Measurements from ENCODE around the gene GPR78. TPM values are rescaled to one million over a fixed set of nuclear protein-coding genes. Genes with fewer than 3 reads are reported as not detected.

GPR78 gene
- total RNA-seq, 2 experiments from 2014 or later: not detected

GRCh38 chr4:8555716-8556115 is 24.5 kb upstream of the GPR78 start:
- TF ChIP-seq, protein P1, sequence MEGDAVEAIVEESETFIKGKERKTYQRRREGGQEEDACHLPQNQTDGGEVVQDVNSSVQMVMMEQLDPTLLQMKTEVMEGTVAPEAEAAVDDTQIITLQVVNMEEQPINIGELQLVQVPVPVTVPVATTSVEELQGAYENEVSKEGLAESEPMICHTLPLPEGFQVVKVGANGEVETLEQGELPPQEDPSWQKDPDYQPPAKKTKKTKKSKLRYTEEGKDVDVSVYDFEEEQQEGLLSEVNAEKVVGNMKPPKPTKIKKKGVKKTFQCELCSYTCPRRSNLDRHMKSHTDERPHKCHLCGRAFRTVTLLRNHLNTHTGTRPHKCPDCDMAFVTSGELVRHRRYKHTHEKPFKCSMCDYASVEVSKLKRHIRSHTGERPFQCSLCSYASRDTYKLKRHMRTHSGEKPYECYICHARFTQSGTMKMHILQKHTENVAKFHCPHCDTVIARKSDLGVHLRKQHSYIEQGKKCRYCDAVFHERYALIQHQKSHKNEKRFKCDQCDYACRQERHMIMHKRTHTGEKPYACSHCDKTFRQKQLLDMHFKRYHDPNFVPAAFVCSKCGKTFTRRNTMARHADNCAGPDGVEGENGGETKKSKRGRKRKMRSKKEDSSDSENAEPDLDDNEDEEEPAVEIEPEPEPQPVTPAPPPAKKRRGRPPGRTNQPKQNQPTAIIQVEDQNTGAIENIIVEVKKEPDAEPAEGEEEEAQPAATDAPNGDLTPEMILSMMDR (IDR thresholded peaks at IDR 0.05): no peak
- H3K27ac ChIP-seq (ENCODE audit: low read depth in 1 of 2, low read length in 2 of 2): no peak overlapping the region
- Mint-ChIP-seq H3K4me1 (ENCODE audit: low read depth) (no peaks in the 10 kb centered on the region), H3K9me3 (no peaks in the 10 kb centered on the region), H3K4me3 (no peak overlapping the region), H3K36me3 (ENCODE audit: low read depth) (no peaks in the 10 kb centered on the region), H3K27me3 (no peaks in the 10 kb centered on the region), H3K27ac (no peak overlapping the region)
- POLR2A ChIA-PET: no interaction called here
- DNase-seq: no peak
- H3K4me3 ChIP-seq (ENCODE audit: low read length): no peak overlapping the region
- H3K36me3 ChIP-seq (ENCODE audit: insufficient read depth, low read length): no peaks in the 10 kb centered on the region
- intact Hi-C loops (cut with DNase I, micrococcal nuclease): no loop called here
- H3K4me1 ChIP-seq (ENCODE audit: insufficient read depth, low read length): no peaks in the 10 kb centered on the region
- peaks cover 0 to 9% of the 10 kb centered on the region in 2 experiments for H3K9me3 ChIP-seq (ENCODE audit: control insufficient read depth in 1 of 2, insufficient read depth in 1 of 2, low read length in 2 of 2)
- no peak for ATAC-seq (ENCODE audit: poor library complexity)
- no peaks in the 10 kb centered on the region for H3K27me3 ChIP-seq (ENCODE audit: control insufficient read depth in 1 of 2, insufficient read depth in 2 of 2, low read length in 2 of 2)
- CTCF ChIA-PET: no interaction called here

DNA sequence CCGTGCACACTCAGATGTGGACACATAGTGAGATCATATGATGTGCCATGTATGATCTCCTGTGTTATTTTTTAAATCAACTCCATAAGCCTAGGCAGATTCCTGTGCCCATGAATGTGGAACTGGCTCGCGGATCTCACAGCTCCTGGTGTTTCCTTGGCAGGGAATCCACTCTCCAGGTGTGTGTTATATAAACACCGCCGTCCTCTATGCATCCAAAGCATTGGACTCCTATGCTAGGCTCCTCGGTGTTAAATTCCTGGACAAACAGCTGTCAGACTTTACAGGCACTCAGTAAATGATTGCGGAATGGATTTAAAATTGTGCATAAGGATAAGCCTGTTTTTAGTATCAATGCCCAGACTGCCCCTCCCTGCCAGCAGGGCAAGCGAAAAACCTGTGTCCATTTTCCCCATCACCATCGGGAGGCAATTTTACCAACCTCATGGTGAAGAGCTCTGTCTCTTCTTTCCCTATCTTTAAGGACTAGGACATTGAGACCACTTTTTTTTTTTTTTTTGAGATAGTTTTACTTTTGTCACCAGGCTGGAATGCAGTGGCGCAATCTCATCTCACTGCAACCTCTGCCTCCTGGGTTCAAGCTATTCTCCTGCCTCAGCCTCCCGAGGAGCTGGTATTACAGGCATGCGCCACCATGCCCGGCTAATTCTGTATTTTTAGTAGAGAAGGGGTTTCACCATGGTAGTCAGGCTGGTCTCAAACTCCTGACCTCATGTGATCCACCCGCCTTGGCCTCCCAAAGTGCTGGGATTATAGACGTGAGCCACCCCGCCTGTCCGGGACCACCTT is 23.6 kb upstream of the GPR78 start:
- Mint-ChIP-seq H3K27me3 (peaks cover 3% of the 10 kb centered on the region), H3K4me3 (no peak overlapping the region), H3K36me3 (ENCODE audit: low read depth) (no peaks in the 10 kb centered on the region), H3K9me3 (no peaks in the 10 kb centered on the region), H3K4me1 (ENCODE audit: low read depth) (no peaks in the 10 kb centered on the region), H3K27ac (no peak overlapping the region)
- no peak overlapping the region for H3K27ac ChIP-seq (ENCODE audit: low read depth in 1 of 2, low read length in 2 of 2)
- TF ChIP-seq, protein P1 (IDR thresholded peaks at IDR 0.05): no peak
- H3K9me3 ChIP-seq (ENCODE audit: control insufficient read depth in 1 of 2, insufficient read depth in 1 of 2, low read length in 2 of 2): peaks cover 0 to 9% of the 10 kb centered on the region in 2 experiments
- intact Hi-C loops (cut with DNase I, micrococcal nuclease): no loop called here
- H3K36me3 ChIP-seq (ENCODE audit: insufficient read depth, low read length): no peaks in the 10 kb centered on the region
- no peak overlapping the region for H3K4me3 ChIP-seq (ENCODE audit: low read length)
- H3K4me1 ChIP-seq (ENCODE audit: insufficient read depth, low read length): no peaks in the 10 kb centered on the region
- ATAC-seq (ENCODE audit: poor library complexity) (no peak), DNase-seq (no peak)
- no peaks in the 10 kb centered on the region for H3K27me3 ChIP-seq (ENCODE audit: control insufficient read depth in 1 of 2, insufficient read depth in 2 of 2, low read length in 2 of 2)
- ChIA-PET CTCF (no interaction called here), POLR2A (no interaction called here)

GRCh38 chr4:8557151-8558076 is 22.8 kb upstream of the GPR78 start:
- no peaks in the 10 kb centered on the region for H3K9me3 Mint-ChIP-seq
- no peak for ATAC-seq (ENCODE audit: poor library complexity)
- no peaks in the 10 kb centered on the region for H3K36me3 Mint-ChIP-seq (ENCODE audit: low read depth)
- H3K4me3 Mint-ChIP-seq: no peak overlapping the region
- no peaks in the 10 kb centered on the region for H3K4me1 Mint-ChIP-seq (ENCODE audit: low read depth)
- intact Hi-C loops (cut with DNase I, micrococcal nuclease): no loop called here
- TF ChIP-seq, protein P1 (IDR thresholded peaks at IDR 0.05): no peak
- no peak overlapping the region for H3K27ac ChIP-seq (ENCODE audit: low read depth in 1 of 2, low read length in 2 of 2)
- ChIA-PET CTCF (no interaction called here), POLR2A (no interaction called here)
- H3K36me3 ChIP-seq (ENCODE audit: insufficient read depth, low read length): no peaks in the 10 kb centered on the region
- no peak for DNase-seq
- no peak overlapping the region for H3K4me3 ChIP-seq (ENCODE audit: low read length)
- H3K27me3 ChIP-seq (ENCODE audit: control insufficient read depth in 1 of 2, insufficient read depth in 2 of 2, low read length in 2 of 2): no peaks in the 10 kb centered on the region
- peaks cover 4% of the 10 kb centered on the region for H3K27me3 Mint-ChIP-seq
- H3K27ac Mint-ChIP-seq: no peak overlapping the region
- H3K4me1 ChIP-seq (ENCODE audit: insufficient read depth, low read length): no peaks in the 10 kb centered on the region
- peaks cover 0 to 9% of the 10 kb centered on the region in 2 experiments for H3K9me3 ChIP-seq (ENCODE audit: control insufficient read depth in 1 of 2, insufficient read depth in 1 of 2, low read length in 2 of 2)

Data from CD4-positive, alpha-beta T cell (primary cell).